Measurements from ENCODE around the gene PRTFDC1.
A peak's percentile ranks its signal among the peaks of the same experiment; 100 is the strongest.

The PRTFDC1 gene

DNA sequence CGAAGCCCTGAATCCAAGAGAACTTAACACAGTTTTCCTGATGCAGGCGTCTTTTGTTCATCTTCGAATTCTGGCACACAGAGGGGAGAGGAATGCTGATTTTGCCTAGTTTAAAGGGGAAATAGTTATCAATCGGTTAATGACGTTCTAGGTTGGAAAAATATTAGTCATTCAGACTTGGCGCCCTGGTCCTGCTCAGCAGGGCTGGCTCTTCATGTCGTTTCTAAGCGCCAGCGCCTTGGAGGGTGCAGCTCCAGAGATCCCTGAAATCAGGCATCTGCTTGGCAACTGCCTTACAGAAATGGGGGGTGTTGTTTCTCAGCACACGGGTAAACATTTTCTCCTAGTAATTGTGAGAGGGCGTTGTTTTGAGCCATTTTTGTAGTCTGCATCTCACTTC lies 1.3 kb upstream of the PRTFDC1 start:
- H3K9me3 ChIP-seq (ENCODE audit: control insufficient read depth in 1 of 2, low read length in 2 of 2), result no peaks in the 10 kb centered on the region
- H3K4me3 ChIP-seq (ENCODE audit: low read depth in 1 of 2, low read length in 2 of 2), result no peak overlapping the region
- H3K9ac ChIP-seq (ENCODE audit: low read depth in 1 of 2, low read length in 2 of 2), result no peak overlapping the region
- H3K36me3 ChIP-seq (ENCODE audit: control insufficient read depth in 1 of 2, insufficient read depth in 2 of 2, low read length in 2 of 2), result no peaks in the 10 kb centered on the region
- peaks cover 19% of the 10 kb centered on the region in 2 donors for H3K4me1 ChIP-seq (ENCODE audit: control insufficient read depth in 1 of 2, insufficient read depth in 2 of 2, low read length in 2 of 2)
- no peak overlapping the region for H3K27ac ChIP-seq (ENCODE audit: low read depth, low read length)
- H3K27me3 ChIP-seq (ENCODE audit: control insufficient read depth in 1 of 2, insufficient read depth in 2 of 2, low read length in 2 of 2), result no peaks in the 10 kb centered on the region

DNA sequence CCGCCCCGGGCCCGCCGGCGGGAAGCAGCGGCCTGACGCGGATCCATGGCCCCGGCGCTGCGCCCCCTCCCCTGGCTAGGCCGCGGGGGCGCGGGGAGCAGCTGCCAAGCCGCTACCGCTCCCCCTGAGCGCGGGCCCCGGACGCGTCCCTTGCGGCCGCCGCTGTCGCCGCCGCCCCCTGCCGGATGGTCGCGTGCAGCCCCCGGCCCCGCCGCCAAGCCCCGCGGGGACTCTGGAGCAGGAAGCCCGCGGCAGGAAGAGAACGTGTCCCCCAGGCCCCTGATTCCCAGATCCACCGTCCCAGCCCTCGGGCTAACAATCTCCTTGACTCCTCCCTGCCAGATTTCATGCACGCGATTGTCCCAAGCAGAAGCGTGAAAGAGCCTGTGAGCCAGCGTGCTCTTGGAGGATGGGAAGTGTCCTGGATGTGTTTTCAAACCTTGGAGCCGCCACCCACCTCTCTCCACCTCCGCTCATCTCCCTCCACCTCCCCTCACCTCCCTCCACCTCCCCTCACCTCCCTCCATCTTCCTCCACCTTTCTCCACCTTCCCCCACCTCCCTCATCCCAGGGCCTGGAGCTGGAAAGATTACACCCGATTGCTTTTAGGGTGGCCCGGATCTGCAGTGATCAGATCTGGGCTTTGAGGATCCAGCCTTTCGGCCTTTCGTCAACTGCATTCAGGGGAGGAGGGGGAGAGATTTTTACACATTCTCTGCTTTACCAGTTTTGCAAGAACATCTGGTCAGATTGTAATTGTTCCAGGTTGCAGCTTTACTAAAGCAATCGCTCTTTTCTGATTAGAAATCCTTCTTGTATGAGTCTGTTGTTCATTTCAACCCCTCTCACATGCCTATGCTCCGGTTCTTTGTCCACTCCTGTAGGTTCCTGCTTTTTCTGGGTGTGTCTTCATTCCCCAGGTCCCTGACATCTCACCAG lies 570 bp upstream of the PRTFDC1 start:
- peak overlapping the region; percentile 62 to 81 for H3K9ac ChIP-seq (ENCODE audit: low read depth in 1 of 2, low read length in 2 of 2)
- H3K4me3 ChIP-seq (ENCODE audit: low read depth in 1 of 2, low read length in 2 of 2), result peak overlapping the region; percentile 72 to 82
- H3K9me3 ChIP-seq (ENCODE audit: control insufficient read depth in 1 of 2, low read length in 2 of 2), result no peaks in the 10 kb centered on the region
- no peaks in the 10 kb centered on the region for H3K27me3 ChIP-seq (ENCODE audit: control insufficient read depth in 1 of 2, insufficient read depth in 2 of 2, low read length in 2 of 2)
- H3K36me3 ChIP-seq (ENCODE audit: control insufficient read depth in 1 of 2, insufficient read depth in 2 of 2, low read length in 2 of 2), result no peaks in the 10 kb centered on the region
- peaks cover 19 to 23% of the 10 kb centered on the region in 2 donors for H3K4me1 ChIP-seq (ENCODE audit: control insufficient read depth in 1 of 2, insufficient read depth in 2 of 2, low read length in 2 of 2)
- H3K27ac ChIP-seq (ENCODE audit: low read depth, low read length), result no peak overlapping the region

DNA sequence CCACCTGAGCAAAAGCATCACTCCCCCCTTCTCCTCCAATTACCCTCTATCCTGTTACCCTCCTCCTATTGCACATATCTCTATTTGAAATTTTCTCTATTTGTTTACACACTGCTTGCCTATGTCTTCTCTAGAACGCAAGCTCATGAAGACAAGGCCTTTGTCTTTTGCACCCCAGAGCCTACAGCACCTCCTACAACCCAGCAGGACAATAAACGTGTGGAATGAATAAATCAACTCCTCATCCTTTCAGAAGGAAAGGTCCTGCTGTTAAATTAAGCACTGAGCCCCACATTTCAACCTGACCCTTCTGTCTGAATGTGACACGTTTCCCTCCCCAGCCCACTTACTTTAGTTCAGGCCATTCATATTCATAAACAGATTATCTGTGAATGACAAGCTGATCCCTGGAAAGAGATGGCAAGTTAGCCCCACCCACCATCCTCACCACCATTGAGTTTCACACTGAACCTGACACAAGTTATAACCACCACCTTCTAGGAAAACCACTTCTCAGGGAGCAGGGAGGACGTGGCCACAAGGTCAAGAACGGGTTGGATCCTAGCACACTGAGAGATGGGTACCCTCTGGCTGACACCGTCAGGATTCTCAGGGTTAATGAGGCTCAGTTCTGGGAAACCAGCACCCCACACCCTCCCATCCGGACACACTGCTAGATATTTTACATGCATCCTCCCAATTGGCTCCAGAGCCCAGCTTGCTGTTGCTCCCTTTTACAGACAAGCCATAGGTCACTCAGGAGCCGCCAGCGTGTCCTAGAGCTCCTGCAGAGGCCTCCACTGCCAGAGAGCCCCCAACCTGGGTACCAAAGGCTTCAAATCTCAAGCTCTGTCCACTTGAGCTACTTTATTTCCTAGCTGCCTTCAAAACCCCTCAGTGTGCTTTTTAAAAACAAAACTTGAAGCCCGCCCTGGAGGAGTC lies 934 bp downstream of the PRTFDC1 start:
- Histone ChIP-seq H3K9ac (ENCODE audit: low read depth in 1 of 2, low read length in 2 of 2) (peak overlapping the region; percentile 62 to 79), H3K4me3 (ENCODE audit: low read depth in 1 of 2, low read length in 2 of 2) (peak overlapping the region; percentile 72 to 82), H3K27me3 (ENCODE audit: control insufficient read depth in 1 of 2, insufficient read depth in 2 of 2, low read length in 2 of 2) (no peaks in the 10 kb centered on the region), H3K4me1 (ENCODE audit: control insufficient read depth in 1 of 2, insufficient read depth in 2 of 2, low read length in 2 of 2) (peaks cover 19 to 27% of the 10 kb centered on the region in 2 donors), H3K27ac (ENCODE audit: low read depth, low read length) (peak overlapping the region; percentile 27), H3K36me3 (ENCODE audit: control insufficient read depth in 1 of 2, insufficient read depth in 2 of 2, low read length in 2 of 2) (no peaks in the 10 kb centered on the region), H3K9me3 (ENCODE audit: control insufficient read depth in 1 of 2, low read length in 2 of 2) (no peaks in the 10 kb centered on the region)

DNA sequence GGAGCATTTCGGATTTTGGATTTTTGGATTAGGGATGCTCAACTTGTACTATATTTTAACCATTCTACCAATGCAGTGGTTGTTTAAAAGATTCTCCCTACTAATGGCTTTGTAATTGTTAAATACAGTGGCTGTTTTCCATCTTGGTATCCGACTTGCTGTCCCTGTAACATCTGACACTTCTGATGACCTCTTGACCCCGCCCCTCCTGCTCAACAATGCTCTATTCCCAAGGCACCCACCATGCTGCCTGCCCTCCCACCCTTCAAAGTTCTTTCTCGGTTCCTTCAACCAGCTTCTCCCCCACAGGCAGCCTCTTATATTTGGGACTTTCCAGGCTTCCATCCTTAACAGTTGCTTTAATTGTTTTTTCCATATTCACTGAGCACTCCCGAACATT lies 2.0 kb downstream of the PRTFDC1 start:
- no peak overlapping the region for H3K9ac ChIP-seq (ENCODE audit: low read depth in 1 of 2, low read length in 2 of 2)
- H3K9me3 ChIP-seq (ENCODE audit: control insufficient read depth in 1 of 2, low read length in 2 of 2), result no peaks in the 10 kb centered on the region
- no peaks in the 10 kb centered on the region for H3K27me3 ChIP-seq (ENCODE audit: control insufficient read depth in 1 of 2, insufficient read depth in 2 of 2, low read length in 2 of 2)
- H3K4me3 ChIP-seq (ENCODE audit: low read depth in 1 of 2, low read length in 2 of 2), result no peak overlapping the region
- H3K4me1 ChIP-seq (ENCODE audit: control insufficient read depth in 1 of 2, insufficient read depth in 2 of 2, low read length in 2 of 2), result peaks cover 19 to 27% of the 10 kb centered on the region in 2 donors
- no peaks in the 10 kb centered on the region for H3K36me3 ChIP-seq (ENCODE audit: control insufficient read depth in 1 of 2, insufficient read depth in 2 of 2, low read length in 2 of 2)
- H3K27ac ChIP-seq (ENCODE audit: low read depth, low read length), result no peak overlapping the region

DNA sequence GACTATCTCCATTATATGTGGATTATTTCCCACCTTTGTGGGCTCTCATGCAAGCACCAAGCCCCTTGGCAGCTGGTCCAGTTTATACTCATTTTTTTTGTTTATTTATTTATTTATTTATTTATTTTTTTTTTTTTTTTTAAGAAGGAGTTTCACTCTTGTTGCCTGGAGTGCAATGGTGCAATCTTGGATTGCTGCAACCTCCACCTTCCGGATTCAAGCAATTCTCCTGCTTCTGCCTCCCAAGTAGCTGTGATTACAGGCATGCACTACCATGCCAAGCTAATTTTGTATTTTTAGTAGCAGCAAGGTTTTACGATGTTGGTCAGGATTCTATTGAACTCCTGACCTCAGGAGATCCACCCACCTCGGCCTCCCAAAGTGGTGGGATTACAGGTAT lies 2.8 kb downstream of the PRTFDC1 start:
- H3K36me3 ChIP-seq (ENCODE audit: control insufficient read depth in 1 of 2, insufficient read depth in 2 of 2, low read length in 2 of 2), result no peaks in the 10 kb centered on the region
- no peak overlapping the region for H3K27ac ChIP-seq (ENCODE audit: low read depth, low read length)
- peaks cover 24 to 32% of the 10 kb centered on the region in 2 donors for H3K4me1 ChIP-seq (ENCODE audit: control insufficient read depth in 1 of 2, insufficient read depth in 2 of 2, low read length in 2 of 2)
- no peaks in the 10 kb centered on the region for H3K9me3 ChIP-seq (ENCODE audit: control insufficient read depth in 1 of 2, low read length in 2 of 2)
- no peak overlapping the region for H3K4me3 ChIP-seq (ENCODE audit: low read depth in 1 of 2, low read length in 2 of 2)
- H3K9ac ChIP-seq (ENCODE audit: low read depth in 1 of 2, low read length in 2 of 2), result no peak overlapping the region
- H3K27me3 ChIP-seq (ENCODE audit: control insufficient read depth in 1 of 2, insufficient read depth in 2 of 2, low read length in 2 of 2), result no peaks in the 10 kb centered on the region

DNA sequence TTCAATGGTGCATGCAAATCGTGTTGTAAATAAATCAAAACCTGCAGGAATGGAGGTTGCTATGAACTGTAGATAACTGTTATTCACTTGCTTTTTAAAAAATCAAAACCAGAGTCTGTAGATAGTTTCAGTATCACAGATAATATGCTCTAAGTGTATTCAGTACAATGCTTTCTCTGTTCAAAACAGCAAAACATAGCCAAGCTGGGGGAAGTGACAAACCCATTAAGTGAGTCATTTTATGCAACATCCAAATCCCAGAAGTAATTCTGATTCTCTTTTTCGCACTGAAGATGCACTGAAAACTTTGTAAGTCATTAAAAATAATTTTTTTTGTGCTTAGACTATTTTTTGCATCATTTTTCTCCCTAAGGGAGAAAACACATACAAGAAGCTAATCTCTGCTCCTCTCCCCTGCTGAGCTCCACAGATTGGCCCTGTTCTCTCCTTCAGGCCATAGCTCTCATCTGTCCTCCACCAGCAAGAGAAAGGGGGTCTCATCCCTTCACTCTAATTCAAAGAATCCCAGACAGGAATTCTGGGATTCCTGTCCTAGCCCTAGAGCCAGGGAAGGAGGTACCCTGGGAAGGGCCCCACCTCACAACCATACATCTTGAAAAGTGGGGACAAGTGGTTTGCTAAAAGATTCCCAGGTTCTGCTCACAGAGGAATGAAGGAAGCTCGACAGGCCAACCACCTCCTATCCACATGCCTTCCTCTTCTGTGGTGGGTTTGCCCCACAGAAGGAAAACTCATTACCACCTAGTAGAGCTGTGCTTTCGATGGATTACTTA lies 4.9 kb downstream of the PRTFDC1 start:
- Histone ChIP-seq H3K9me3 (ENCODE audit: control insufficient read depth in 1 of 2, low read length in 2 of 2) (no peaks in the 10 kb centered on the region), H3K9ac (ENCODE audit: low read depth in 1 of 2, low read length in 2 of 2) (no peak overlapping the region), H3K4me1 (ENCODE audit: control insufficient read depth in 1 of 2, insufficient read depth in 2 of 2, low read length in 2 of 2) (peaks cover 15 to 32% of the 10 kb centered on the region in 2 donors), H3K27ac (ENCODE audit: low read depth, low read length) (no peak overlapping the region), H3K27me3 (ENCODE audit: control insufficient read depth in 1 of 2, insufficient read depth in 2 of 2, low read length in 2 of 2) (no peaks in the 10 kb centered on the region), H3K36me3 (ENCODE audit: control insufficient read depth in 1 of 2, insufficient read depth in 2 of 2, low read length in 2 of 2) (no peaks in the 10 kb centered on the region), H3K4me3 (ENCODE audit: low read depth in 1 of 2, low read length in 2 of 2) (no peak overlapping the region)

DNA sequence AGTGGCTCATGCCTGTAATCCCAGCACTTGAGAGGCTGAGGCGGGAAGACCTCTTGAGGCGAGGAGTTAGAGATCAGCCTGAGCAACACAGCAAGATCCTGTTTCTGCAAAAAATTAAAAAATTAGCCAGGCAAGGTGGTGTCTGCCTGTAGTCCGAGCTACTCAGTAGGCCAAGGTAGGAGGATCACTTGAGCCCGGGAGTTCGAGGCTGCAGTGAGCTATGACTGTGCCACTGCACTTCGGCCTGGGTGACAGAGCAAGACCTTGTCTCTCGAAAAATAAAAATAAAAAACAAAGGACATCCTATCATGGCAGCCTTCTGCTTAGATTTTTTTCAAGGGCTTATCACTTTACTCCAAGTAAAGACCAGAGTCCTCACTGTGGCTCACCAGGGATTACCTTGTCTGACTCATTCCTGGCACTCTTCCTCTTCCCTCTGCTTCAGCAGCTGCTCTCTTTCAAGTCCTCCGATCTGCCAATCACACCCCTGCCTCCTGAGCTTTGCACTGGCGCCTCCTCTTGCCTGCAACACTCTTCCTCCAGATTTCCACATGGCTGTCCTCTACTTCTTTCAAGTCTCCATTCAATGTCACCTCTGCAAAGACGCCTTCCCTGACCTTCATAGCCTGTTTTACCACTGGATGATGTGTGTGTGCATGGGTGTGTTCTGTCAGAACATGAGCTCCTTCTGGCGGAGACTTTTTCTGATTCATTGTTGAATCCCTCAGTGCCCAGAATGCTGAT lies 7.7 kb downstream of the PRTFDC1 start:
- Histone ChIP-seq H3K9me3 (ENCODE audit: control insufficient read depth in 1 of 2, low read length in 2 of 2) (no peaks in the 10 kb centered on the region), H3K36me3 (ENCODE audit: control insufficient read depth in 1 of 2, insufficient read depth in 2 of 2, low read length in 2 of 2) (no peaks in the 10 kb centered on the region), H3K4me3 (ENCODE audit: low read depth in 1 of 2, low read length in 2 of 2) (no peak overlapping the region), H3K27me3 (ENCODE audit: control insufficient read depth in 1 of 2, insufficient read depth in 2 of 2, low read length in 2 of 2) (no peaks in the 10 kb centered on the region), H3K9ac (ENCODE audit: low read depth in 1 of 2, low read length in 2 of 2) (no peak overlapping the region), H3K4me1 (ENCODE audit: control insufficient read depth in 1 of 2, insufficient read depth in 2 of 2, low read length in 2 of 2) (peaks cover 5 to 19% of the 10 kb centered on the region in 2 donors), H3K27ac (ENCODE audit: low read depth, low read length) (no peak overlapping the region)

DNA sequence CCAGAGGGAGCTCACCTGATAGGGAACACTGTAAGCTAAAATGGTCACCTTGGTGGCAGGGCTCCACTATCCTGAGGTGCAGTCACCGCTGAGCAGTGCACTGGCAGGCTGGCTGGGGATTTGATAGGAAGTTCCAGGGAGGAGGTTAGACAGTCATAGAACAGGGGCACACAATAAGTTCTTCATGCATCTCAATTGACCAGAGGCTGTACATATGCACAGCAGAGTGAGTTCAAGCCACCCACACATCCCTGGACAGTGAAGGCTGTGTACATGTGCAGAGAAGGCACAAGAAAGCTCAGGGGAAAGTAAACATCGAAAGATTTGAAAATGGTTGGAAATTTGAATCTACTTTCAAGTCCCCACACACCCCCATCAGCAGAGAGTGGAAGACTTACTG lies 13.9 kb downstream of the PRTFDC1 start:
- no peaks in the 10 kb centered on the region for H3K9me3 ChIP-seq (ENCODE audit: control insufficient read depth in 1 of 2, low read length in 2 of 2)

DNA sequence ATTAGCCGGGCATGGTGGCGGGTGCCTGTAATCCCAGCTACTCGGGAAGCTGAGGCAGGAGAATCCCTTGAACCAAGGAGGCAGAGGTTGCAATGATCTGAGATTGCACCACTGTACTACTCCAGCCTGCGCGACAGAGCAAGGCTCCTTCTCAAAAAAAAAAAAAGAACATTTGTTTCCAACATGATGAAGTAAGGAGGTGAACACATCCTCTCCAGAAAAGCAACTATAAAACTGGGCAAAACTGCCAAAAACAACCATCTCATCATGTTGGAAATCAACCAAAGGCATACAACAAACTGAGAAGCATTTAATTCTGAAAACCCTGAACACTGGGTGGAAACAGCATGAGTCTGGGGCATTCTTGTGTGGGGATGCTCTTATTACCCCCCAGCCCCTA lies 14.3 kb downstream of the PRTFDC1 start:
- Histone ChIP-seq H3K4me3 (ENCODE audit: low read depth in 1 of 2, low read length in 2 of 2) (no peak overlapping the region), H3K9ac (ENCODE audit: low read depth in 1 of 2, low read length in 2 of 2) (no peak overlapping the region), H3K36me3 (ENCODE audit: control insufficient read depth in 1 of 2, insufficient read depth in 2 of 2, low read length in 2 of 2) (no peaks in the 10 kb centered on the region), H3K9me3 (ENCODE audit: control insufficient read depth in 1 of 2, low read length in 2 of 2) (no peaks in the 10 kb centered on the region), H3K4me1 (ENCODE audit: control insufficient read depth in 1 of 2, insufficient read depth in 2 of 2, low read length in 2 of 2) (peaks cover 5 to 12% of the 10 kb centered on the region in 2 donors), H3K27ac (ENCODE audit: low read depth, low read length) (no peak overlapping the region), H3K27me3 (ENCODE audit: control insufficient read depth in 1 of 2, insufficient read depth in 2 of 2, low read length in 2 of 2) (no peaks in the 10 kb centered on the region)

More for the DNA sequence above, 13.9 kb downstream of the PRTFDC1 start:
- Histone ChIP-seq H3K36me3 (ENCODE audit: control insufficient read depth in 1 of 2, insufficient read depth in 2 of 2, low read length in 2 of 2) (no peaks in the 10 kb centered on the region), H3K9ac (ENCODE audit: low read depth in 1 of 2, low read length in 2 of 2) (no peak overlapping the region), H3K4me1 (ENCODE audit: control insufficient read depth in 1 of 2, insufficient read depth in 2 of 2, low read length in 2 of 2) (peaks cover 5 to 12% of the 10 kb centered on the region in 2 donors), H3K4me3 (ENCODE audit: low read depth in 1 of 2, low read length in 2 of 2) (no peak overlapping the region), H3K27me3 (ENCODE audit: control insufficient read depth in 1 of 2, insufficient read depth in 2 of 2, low read length in 2 of 2) (no peaks in the 10 kb centered on the region), H3K27ac (ENCODE audit: low read depth, low read length) (no peak overlapping the region)
